MM.1S (cell line): ENCODE data around the gene NRG3.

Experiments used
- CTCF ChIP-seq: fragments of 300-600 bp; sonication (generic); IDR thresholded peaks from 2 replicates; pipeline ENCODE4 v1.5.1; 2016; ENCODE audit warnings: antibody characterized with exemption, low read length, mixed read lengths
- EZH2 ChIP-seq: fragments of 300-600 bp; sonication (generic); optimal IDR thresholded peaks from 2 replicates; pipeline ENCODE3; 2017; ENCODE audit warnings: low read depth, mild to moderate bottlenecking, antibody characterized with exemption, low read length, mixed read lengths
- EZH2phosphoT487 ChIP-seq: fragments of 300-600 bp; sonication (generic); IDR thresholded peaks from 2 replicates; pipeline ENCODE4 v1.6.1; 2018; ENCODE audit warnings: antibody characterized with exemption, low read length

- TF ChIP-seq CTCF (no peak), EZH2 (no peak), EZH2phosphoT487 (no peak)
These were observed 631.8 kb downstream of the NRG3 start for GRCh38 chr10:82506680-82507376.
